ENCODE measurements around the gene JDP2.

Gene JDP2

DNA sequence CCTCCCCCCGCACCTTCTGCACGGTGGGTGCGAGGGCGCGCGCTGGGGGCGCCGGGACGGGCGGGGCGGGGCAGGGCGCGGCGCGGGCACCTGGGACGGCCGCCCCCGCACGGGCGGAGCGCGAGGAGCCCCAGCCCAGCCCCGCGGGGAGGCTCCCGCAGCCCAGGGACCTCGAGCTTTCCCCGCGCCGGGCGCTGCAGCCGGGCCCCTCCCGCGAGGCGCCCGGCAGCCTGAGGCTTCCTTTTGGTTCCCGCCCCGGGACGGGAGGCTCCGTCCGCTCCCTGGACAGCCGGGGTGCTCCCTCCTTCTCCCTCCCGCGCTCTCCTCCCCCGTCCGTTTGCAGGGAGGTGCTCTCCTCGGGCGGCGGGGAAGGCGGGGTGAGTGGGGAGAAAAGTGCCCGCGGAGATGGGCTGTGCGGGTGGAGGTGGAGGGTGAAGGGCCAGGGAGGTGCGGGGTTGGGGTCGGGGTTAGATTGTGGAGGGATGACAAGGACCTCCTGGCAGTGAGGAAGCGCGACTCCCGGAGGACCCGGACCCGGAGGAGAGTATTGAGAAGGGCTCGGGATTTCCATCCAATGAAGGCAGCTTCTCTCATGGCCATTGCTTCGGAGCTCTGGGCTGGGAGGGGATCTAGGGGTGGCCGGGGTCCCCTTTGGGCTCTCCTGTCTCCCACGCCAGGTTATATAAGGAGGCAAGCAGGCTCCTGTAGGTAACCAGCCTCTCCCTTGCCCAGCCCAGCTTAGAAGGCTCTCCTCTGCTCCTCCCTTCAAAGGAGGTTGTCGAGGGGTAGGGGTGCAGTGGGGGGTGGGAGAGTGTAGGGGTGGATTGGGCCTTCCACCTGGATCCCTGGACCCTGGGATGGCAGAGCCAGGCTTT is 645 bp downstream of the JDP2 start (continued):
- TF ChIP-seq KLF7 (tag by site-specific recombination; IDR thresholded peaks at IDR 0.05; ENCODE audit: borderline replicate concordance) (no peak), ZBTB8A (tag by site-specific recombination; IDR thresholded peaks at IDR 0.05) (peak; percentile 66), ZBTB7A (tag by site-specific recombination; IDR thresholded peaks at IDR 0.05; ENCODE audit: low read depth) (no peak), WT1 (tag by site-specific recombination; IDR thresholded peaks at IDR 0.05) (0 out of 2 replicates have a peak, but pooled peaks have one; percentile 11), ZNF768 (tag by site-specific recombination; IDR thresholded peaks at IDR 0.05) (no peak), SP7 (tag by site-specific recombination; IDR thresholded peaks at IDR 0.05) (no peak), SP2 (tag by site-specific recombination; IDR thresholded peaks at IDR 0.05) (0 out of 2 replicates have a peak, but pooled peaks have one; percentile 18), OVOL3 (tag by site-specific recombination; IDR thresholded peaks at IDR 0.05) (no peak), ZNF529 (tag by site-specific recombination; IDR thresholded peaks at IDR 0.05; ENCODE audit: insufficient replicate concordance) (no peak), REPIN1 (tag by site-specific recombination; IDR thresholded peaks at IDR 0.05; ENCODE audit: low read depth) (no peak), ZFP3 (tag by site-specific recombination; IDR thresholded peaks at IDR 0.05; ENCODE audit: low read depth) (no peak), ZNF654 (tag by site-specific recombination; IDR thresholded peaks at IDR 0.05; ENCODE audit: low read depth) (no peak), ZNF157 (tag by site-specific recombination; IDR thresholded peaks at IDR 0.05) (no peak), ZNF24 (tag by site-specific recombination; IDR thresholded peaks at IDR 0.05) (no peak), RBAK (tag by site-specific recombination; IDR thresholded peaks at IDR 0.05) (no peak), KLF16 (tag by site-specific recombination; IDR thresholded peaks at IDR 0.05) (no peak), ZFHX2 (tag by site-specific recombination; conservative IDR thresholded peaks at IDR 0.05) (peak; percentile 71), ZNF354C (tag by site-specific recombination; IDR thresholded peaks at IDR 0.05; ENCODE audit: borderline replicate concordance, low read depth) (no peak), ZNF114 (tag by site-specific recombination; IDR thresholded peaks at IDR 0.05) (no peak), BCL11B (tag by site-specific recombination; IDR thresholded peaks at IDR 0.05; ENCODE audit: low read depth) (no peak), ZNF792 (tag by site-specific recombination; IDR thresholded peaks at IDR 0.05) (no peak)
- TF ChIP-seq, protein P1, sequence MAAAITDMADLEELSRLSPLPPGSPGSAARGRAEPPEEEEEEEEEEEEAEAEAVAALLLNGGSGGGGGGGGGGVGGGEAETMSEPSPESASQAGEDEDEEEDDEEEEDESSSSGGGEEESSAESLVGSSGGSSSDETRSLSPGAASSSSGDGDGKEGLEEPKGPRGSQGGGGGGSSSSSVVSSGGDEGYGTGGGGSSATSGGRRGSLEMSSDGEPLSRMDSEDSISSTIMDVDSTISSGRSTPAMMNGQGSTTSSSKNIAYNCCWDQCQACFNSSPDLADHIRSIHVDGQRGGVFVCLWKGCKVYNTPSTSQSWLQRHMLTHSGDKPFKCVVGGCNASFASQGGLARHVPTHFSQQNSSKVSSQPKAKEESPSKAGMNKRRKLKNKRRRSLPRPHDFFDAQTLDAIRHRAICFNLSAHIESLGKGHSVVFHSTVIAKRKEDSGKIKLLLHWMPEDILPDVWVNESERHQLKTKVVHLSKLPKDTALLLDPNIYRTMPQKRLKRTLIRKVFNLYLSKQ (tag by site-specific recombination; IDR thresholded peaks at IDR 0.05; ENCODE audit: borderline replicate concordance), result no peak
- TF ChIP-seq, protein P2, sequence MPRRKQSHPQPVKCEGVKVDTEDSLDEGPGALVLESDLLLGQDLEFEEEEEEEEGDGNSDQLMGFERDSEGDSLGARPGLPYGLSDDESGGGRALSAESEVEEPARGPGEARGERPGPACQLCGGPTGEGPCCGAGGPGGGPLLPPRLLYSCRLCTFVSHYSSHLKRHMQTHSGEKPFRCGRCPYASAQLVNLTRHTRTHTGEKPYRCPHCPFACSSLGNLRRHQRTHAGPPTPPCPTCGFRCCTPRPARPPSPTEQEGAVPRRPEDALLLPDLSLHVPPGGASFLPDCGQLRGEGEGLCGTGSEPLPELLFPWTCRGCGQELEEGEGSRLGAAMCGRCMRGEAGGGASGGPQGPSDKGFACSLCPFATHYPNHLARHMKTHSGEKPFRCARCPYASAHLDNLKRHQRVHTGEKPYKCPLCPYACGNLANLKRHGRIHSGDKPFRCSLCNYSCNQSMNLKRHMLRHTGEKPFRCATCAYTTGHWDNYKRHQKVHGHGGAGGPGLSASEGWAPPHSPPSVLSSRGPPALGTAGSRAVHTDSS (tag by site-specific recombination; IDR thresholded peaks at IDR 0.05), result no peak
- TF ChIP-seq, protein P3, sequence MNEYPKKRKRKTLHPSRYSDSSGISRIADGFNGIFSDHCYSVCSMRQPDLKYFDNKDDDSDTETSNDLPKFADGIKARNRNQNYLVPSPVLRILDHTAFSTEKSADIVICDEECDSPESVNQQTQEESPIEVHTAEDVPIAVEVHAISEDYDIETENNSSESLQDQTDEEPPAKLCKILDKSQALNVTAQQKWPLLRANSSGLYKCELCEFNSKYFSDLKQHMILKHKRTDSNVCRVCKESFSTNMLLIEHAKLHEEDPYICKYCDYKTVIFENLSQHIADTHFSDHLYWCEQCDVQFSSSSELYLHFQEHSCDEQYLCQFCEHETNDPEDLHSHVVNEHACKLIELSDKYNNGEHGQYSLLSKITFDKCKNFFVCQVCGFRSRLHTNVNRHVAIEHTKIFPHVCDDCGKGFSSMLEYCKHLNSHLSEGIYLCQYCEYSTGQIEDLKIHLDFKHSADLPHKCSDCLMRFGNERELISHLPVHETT (tag by site-specific recombination; IDR thresholded peaks at IDR 0.05), result no peak
- TF ChIP-seq, protein P4, sequence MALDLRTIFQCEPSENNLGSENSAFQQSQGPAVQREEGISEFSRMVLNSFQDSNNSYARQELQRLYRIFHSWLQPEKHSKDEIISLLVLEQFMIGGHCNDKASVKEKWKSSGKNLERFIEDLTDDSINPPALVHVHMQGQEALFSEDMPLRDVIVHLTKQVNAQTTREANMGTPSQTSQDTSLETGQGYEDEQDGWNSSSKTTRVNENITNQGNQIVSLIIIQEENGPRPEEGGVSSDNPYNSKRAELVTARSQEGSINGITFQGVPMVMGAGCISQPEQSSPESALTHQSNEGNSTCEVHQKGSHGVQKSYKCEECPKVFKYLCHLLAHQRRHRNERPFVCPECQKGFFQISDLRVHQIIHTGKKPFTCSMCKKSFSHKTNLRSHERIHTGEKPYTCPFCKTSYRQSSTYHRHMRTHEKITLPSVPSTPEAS (tag by site-specific recombination; IDR thresholded peaks at IDR 0.05), result no peak
- TF ChIP-seq, protein P5, sequence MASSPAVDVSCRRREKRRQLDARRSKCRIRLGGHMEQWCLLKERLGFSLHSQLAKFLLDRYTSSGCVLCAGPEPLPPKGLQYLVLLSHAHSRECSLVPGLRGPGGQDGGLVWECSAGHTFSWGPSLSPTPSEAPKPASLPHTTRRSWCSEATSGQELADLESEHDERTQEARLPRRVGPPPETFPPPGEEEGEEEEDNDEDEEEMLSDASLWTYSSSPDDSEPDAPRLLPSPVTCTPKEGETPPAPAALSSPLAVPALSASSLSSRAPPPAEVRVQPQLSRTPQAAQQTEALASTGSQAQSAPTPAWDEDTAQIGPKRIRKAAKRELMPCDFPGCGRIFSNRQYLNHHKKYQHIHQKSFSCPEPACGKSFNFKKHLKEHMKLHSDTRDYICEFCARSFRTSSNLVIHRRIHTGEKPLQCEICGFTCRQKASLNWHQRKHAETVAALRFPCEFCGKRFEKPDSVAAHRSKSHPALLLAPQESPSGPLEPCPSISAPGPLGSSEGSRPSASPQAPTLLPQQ (tag by site-specific recombination; IDR thresholded peaks at IDR 0.05), result no peak
- TF ChIP-seq, protein P6, sequence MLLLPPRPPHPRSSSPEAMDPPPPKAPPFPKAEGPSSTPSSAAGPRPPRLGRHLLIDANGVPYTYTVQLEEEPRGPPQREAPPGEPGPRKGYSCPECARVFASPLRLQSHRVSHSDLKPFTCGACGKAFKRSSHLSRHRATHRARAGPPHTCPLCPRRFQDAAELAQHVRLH (tag by site-specific recombination; IDR thresholded peaks at IDR 0.05), result no peak
- TF ChIP-seq, protein P7, sequence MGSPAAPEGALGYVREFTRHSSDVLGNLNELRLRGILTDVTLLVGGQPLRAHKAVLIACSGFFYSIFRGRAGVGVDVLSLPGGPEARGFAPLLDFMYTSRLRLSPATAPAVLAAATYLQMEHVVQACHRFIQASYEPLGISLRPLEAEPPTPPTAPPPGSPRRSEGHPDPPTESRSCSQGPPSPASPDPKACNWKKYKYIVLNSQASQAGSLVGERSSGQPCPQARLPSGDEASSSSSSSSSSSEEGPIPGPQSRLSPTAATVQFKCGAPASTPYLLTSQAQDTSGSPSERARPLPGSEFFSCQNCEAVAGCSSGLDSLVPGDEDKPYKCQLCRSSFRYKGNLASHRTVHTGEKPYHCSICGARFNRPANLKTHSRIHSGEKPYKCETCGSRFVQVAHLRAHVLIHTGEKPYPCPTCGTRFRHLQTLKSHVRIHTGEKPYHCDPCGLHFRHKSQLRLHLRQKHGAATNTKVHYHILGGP (tag by site-specific recombination; IDR thresholded peaks at IDR 0.05), result no peak
- TF ChIP-seq, protein P8, sequence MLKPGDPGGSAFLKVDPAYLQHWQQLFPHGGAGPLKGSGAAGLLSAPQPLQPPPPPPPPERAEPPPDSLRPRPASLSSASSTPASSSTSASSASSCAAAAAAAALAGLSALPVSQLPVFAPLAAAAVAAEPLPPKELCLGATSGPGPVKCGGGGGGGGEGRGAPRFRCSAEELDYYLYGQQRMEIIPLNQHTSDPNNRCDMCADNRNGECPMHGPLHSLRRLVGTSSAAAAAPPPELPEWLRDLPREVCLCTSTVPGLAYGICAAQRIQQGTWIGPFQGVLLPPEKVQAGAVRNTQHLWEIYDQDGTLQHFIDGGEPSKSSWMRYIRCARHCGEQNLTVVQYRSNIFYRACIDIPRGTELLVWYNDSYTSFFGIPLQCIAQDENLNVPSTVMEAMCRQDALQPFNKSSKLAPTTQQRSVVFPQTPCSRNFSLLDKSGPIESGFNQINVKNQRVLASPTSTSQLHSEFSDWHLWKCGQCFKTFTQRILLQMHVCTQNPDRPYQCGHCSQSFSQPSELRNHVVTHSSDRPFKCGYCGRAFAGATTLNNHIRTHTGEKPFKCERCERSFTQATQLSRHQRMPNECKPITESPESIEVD (tag by site-specific recombination; IDR thresholded peaks at IDR 0.05), result no peak

Data from HEK293 (cell line).